Testis (tissue), 2 donors: Measurements from ENCODE around the gene PTN.

Experiments used
- CTCF ChIP-seq, 3 experiments: fragments of 450-650 bp in 2 of 3; fragments of 200-600 bp in 1 of 3; sonication (generic) in 1 of 3; IDR thresholded peaks; one replicate each; pipeline ENCODE4 v1.5.1; 2016 to 2019; ENCODE audit warnings: antibody characterized with exemption in 3 of 3, mild to moderate bottlenecking in 2 of 3, moderate library complexity in 1 of 3
- POLR2A ChIP-seq: fragments of 450-650 bp; IDR thresholded peaks from one replicate; pipeline ENCODE4 v1.6.1; 2017; ENCODE audit warnings: antibody characterized with exemption, mild to moderate bottlenecking, moderate library complexity

GRCh38 chr7:137287651-137288258 lies 55.8 kb downstream of the PTN start:
- peak in 1 of 3 experiments; percentile 22 for TF ChIP-seq CTCF (IDR thresholded peaks at IDR 0.05)
- no peak for TF ChIP-seq POLR2A
